HG03095 (cell line): ENCODE measurements around the gene SLU7.

Source experiments
- ATAC-seq: cut with Tn5 transposase; IDR thresholded peaks from one replicate; pipeline ENCODE4 v1.9.1; 2021; ENCODE audit warnings: moderate library complexity; ENCODE audit not compliant: unreplicated experiment

SLU7 gene

DNA sequence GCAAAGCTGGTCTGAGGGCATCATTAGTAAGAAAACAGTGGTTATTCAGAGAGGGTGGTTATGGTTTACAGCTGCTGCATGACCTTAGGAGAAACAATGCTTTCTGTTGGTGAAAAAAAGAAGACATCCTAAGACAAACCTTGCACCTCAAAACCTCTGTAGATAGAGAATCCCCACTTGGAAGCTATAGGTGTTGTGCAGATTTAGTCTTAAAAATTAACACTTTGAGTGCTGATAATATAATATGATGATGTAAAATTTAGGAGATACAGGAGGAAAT is 1.4 kb upstream of the SLU7 start:
- no peak for ATAC-seq

DNA sequence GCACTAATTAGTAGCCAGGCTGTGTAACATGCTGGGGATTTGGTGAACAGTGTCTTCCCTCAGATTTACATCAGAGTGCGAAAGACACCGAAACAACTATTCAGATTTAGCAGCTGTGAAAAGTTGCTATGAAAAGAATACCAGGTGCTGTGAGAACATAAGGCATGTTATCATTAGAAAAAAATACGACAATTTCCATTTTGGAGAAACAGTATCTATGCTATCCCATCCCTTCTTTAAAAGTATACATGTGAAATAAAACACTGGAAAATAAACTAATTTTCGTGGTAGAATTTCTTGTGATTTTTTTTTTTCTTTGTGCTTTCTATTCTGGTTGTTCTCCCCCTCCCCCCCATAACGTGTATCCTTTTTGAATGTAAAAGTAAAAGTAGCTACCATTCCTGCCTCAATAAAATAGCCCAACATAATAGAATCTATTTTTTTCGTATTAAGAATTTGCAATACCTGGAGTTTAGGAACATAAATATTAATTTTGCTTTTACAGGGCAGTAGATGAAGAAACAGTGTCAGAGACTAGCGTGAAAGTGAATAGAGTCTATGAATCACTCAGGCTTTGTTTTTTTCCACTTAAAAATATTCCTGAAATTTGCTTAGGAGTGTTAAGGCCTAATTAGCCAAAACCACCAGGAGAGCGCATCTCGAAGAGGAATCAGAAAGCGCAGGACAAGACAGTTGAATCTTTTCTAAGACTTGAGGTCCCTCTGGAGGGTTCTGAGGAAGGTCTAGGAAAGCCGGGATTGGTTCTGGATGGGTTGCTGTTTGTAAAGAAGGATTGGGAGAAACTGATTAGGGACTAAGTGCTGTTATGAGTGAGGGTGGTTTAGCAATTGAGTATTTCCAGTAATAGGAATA is 813 bp upstream of the SLU7 start:
- peak; percentile 34 for ATAC-seq

GRCh38 chr5:160399402-160400353 is 19.2 kb downstream of the SLU7 start, which contains the start of gene FAM200C:
FAM200C (minus strand) TSS chr5:160400054; CDS start chr5:160395490, 4,564 bp downstream.
- peak; percentile 81 for ATAC-seq

- no peak for ATAC-seq
Observed at GRCh38 chr5:160398806-160399205, 20.1 kb downstream of the SLU7 start.

- ATAC-seq = no peak
Observed at GRCh38 chr5:160397492-160397891, 21.4 kb downstream of the SLU7 start.

GRCh38 chr5:160395111-160395510 is 23.8 kb downstream of the SLU7 start:
- ATAC-seq = no peak

DNA sequence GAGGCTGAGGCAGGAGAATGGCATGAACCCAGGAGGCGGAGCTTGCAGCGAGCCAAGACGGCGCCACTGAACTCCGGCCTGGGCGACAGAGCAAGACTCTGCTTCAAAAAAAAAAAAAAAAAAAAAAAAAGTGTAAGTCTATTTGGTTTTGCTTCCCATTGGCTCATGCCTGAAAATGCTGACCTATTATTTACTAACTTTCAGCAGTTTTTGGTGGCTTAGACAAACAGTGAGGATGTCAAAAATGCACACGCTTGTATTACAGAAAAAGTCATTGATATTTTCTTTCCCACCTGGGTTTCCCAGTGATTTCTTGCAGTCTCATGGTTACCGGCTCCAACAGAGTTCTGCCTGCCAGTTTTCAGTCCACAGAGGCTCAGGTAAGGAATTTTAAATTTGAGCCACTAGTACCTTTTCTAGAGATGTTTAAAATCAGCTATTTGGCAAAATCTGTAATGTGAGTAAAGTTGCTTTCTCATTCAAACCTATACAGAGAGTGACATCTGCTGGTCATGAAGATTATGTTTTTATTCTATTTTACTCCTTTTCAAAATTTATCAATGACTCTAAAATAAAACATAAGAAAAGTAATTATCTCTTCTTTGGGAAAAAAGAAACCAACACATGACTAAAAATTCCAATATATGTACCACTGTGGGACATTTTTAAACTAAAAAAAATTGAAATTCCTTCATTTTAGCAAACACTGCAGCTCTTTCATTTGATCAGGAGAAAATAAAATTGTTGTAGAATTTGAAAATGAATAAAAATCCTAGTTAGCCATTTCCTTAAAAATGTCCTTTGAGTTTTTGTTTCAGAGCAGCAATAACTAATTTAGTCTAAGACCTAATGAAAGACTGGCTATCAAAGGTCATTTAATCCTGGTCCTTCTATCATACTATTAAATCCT is 27.8 kb downstream of the SLU7 start:
- ATAC-seq = no peak

- no peak for ATAC-seq
Observed at GRCh38 chr5:160387445-160387844, 31.4 kb downstream of the SLU7 start.

DNA sequence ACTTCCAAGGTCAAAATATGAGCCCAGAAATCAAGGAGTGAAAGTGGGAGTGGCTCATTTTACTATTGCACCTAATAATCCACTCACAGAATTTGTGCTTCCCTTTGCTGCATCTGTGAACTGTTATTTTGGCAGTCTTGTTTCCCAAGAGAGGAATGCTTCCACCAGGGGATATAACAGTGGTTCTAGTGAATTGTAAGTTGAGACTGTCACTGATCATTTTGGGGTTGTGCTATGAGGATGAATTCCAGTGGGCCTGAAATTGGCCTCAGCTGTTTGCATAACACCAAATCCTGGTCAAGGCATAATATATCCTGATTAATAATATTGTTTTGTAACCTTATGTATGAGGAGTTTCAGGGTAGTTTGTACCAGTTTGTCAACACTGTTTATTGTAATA is 33.4 kb downstream of the SLU7 start:
- ATAC-seq = no peak

DNA sequence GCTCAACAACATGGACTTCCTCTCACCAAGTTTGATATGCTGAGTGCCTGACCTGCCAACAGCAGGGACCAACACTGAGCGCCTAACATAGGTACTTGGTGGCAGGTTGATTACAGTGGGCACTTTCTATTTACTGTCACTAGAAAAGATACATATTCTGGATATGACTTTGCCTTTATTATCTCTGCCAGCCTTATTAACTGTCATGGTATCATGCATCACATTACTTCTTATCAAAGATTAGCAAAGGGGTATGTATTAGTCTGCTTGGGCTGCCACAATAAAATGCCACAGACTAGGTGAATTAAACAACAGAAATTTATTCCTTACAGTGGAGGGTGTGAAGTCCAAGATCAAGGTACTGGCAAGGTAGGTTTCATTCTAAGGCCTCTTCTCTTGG is 34.2 kb downstream of the SLU7 start:
- ATAC-seq = no peak

DNA sequence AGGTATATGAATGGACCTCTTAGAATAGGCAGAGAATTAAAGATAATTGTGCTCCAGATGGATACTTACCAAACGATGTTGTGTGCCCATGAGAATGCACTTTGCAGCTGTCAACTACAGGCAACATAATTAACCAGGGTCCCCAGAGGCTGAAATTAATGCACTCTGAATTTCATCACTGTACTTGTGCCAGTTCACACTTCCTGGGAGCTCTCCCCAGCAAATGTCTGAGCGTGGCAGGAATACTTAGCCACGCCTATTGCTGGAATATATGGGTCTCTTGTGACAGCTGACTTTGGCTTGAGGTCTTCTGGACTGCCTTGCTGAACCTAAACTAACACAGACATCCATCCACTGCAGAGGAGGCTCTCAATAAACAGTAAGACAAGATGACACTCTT is 36.5 kb downstream of the SLU7 start:
- no peak for ATAC-seq

GRCh38 chr5:160380041-160380440 is 38.8 kb downstream of the SLU7 start:
- no peak for ATAC-seq

DNA sequence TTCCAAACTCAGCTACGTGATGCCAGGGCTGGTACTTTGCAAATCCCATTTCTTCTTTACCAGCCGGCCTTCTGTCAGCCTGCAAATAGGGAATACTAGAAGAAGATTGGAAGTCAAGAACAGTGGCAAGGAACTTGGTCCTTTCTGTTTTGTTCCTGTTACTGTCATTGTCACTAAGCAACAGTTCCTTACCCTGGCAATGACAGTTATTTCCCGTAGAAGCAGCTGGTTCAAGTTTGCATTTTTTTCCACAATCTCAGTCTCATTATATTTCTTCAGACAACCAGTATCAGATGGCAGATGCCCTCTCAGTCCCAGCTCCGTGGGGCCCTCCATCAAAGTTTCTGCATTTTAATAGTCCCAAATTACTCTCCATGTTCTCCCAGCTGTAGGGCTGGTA is 39.4 kb downstream of the SLU7 start:
- no peak for ATAC-seq

DNA sequence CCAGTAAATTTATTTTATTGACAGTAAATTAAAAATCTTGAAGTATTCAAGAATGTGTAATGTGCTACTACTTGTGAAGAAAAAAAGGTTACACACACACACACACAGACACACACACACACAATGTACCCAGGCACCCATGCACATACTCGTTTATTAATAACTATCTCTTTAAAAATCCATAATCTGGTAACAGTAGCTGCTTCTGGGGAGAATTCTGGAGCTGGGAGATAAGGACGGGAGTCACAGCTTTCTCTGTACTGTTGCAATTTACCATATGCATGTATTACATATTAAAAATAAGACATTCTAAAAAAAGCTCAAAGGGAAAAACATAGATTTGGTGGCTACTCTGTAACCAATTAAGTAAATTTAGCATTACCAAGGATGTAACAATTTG is 40.6 kb downstream of the SLU7 start:
- ATAC-seq = no peak

DNA sequence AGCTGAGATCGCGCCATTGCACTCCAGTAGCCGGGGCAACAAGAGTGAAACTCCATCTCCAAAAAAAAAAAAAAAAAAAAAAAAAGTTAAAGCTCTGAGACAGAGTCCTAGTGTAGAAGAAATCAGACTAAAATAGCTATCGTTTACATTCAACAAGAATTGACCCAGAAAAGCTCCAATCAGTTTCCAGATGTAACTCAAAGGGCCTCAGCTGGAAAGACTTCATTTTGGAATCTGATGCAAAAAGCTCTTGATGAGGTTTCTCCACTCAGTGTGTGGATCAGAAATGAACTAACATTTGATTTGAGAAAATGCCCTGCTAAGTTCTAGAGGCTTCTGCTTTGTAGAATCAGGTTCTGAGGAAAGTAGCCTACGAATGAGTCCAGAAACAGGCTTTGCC is 41.2 kb downstream of the SLU7 start:
- ATAC-seq = no peak

DNA sequence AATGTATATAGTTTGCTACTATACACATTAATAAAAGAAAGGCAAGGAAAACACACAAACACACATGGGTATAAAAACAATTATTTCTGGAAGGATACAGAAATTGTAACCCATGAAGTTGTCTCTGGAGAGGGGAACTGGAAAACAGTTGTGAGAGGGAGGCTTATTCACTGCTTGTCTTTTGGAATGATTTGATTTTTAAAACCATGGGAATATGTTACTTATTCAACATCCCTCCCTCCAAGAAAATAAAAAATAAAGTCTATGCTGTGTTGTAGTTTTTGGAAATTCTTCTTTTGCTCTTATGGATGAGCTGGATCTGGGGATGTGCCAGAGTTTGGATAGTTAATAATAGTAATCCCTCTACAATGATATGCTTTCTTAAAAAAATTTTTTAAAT is 42.5 kb downstream of the SLU7 start:
- no peak for ATAC-seq

- ATAC-seq = no peak
Observed at GRCh38 chr5:160375701-160376100, 43.2 kb downstream of the SLU7 start.

DNA sequence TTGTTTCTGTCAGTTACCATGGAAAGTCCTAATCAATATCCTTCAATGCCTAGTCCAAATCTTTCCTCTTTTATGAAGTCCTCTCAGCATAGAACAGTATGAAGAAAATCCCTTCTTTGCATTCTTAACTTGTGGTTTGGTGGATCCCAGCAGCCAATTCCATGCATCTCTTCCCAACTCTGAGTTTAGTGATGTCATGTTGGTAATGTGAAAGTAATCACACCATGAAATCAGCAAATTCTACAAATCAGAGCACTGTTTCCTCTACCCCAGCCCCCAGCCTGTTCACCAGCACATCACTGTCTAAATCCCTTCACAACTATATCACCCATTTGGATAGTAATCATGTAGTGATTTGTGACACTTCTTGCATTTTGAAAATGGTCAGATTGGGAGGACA is 43.7 kb downstream of the SLU7 start:
- no peak for ATAC-seq

GRCh38 chr5:160371294-160371693 is 47.6 kb downstream of the SLU7 start:
- ATAC-seq = no peak

DNA sequence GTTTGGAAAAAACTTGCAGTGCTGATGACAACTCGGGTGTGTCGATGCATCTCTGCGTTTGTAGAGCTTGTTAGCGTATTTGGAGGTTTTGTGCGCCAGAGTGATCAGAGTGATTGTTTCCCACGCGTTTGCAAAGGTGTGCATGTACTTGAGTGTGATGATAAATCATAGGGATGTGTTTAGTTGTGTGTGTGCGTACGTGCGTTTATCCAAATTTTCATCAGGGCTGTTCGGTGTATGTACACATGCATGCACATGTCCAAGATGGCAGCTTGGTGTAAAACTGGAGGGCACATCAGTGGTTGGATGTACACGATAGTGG is 48.2 kb downstream of the SLU7 start:
- ATAC-seq = no peak
